Measurements from ENCODE around the gene THBS3.

THBS3 gene

DNA sequence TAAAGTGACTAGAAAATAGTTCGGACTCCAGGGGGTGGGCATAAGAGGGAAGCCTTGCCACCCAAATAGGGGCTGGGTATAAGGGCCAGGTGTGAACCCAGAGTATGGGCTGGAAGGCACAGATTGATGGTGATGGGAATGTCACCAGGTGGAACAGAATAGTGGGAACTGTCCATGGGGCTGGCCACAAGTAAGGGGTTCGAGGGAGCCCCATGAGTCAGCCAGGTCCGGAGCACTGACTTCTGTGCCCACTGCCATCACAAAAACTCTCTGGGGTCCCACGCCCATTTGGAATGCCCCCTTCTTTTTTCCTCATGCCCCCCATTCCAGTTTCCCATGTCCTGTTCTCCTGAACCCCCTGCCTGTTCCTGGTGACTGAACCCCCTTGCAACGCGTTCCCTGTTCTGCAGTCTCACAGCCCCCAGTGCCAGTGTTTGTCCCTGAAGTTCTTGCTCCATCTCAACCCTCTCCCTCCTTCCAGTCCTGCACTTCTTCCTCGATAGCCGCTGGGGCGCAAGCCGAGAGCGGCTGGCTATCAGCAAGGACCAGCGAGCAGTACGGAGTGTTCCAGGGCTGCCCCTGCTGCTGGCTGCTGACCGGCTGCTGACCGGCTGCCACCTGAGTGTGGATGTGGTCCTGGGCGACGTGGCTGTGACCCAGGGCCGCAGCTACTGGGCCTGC, 26.2 kb downstream of the THBS3 start:
- H3K4me1 ChIP-seq = peaks cover 13% of the 10 kb centered on the region
- no peak overlapping the region for H3K4me3 ChIP-seq (ENCODE audit: low read depth, low read length)
- H3K27me3 ChIP-seq = no peaks in the 10 kb centered on the region
- H3K9me3 ChIP-seq = no peaks in the 10 kb centered on the region
- peaks cover 43% of the 10 kb centered on the region for H3K36me3 ChIP-seq
- TF ChIP-seq, protein P1, sequence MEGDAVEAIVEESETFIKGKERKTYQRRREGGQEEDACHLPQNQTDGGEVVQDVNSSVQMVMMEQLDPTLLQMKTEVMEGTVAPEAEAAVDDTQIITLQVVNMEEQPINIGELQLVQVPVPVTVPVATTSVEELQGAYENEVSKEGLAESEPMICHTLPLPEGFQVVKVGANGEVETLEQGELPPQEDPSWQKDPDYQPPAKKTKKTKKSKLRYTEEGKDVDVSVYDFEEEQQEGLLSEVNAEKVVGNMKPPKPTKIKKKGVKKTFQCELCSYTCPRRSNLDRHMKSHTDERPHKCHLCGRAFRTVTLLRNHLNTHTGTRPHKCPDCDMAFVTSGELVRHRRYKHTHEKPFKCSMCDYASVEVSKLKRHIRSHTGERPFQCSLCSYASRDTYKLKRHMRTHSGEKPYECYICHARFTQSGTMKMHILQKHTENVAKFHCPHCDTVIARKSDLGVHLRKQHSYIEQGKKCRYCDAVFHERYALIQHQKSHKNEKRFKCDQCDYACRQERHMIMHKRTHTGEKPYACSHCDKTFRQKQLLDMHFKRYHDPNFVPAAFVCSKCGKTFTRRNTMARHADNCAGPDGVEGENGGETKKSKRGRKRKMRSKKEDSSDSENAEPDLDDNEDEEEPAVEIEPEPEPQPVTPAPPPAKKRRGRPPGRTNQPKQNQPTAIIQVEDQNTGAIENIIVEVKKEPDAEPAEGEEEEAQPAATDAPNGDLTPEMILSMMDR (IDR thresholded peaks at IDR 0.05; ENCODE audit: low read depth, low read length) = no peak
- DNase-seq = no peak

DNA sequence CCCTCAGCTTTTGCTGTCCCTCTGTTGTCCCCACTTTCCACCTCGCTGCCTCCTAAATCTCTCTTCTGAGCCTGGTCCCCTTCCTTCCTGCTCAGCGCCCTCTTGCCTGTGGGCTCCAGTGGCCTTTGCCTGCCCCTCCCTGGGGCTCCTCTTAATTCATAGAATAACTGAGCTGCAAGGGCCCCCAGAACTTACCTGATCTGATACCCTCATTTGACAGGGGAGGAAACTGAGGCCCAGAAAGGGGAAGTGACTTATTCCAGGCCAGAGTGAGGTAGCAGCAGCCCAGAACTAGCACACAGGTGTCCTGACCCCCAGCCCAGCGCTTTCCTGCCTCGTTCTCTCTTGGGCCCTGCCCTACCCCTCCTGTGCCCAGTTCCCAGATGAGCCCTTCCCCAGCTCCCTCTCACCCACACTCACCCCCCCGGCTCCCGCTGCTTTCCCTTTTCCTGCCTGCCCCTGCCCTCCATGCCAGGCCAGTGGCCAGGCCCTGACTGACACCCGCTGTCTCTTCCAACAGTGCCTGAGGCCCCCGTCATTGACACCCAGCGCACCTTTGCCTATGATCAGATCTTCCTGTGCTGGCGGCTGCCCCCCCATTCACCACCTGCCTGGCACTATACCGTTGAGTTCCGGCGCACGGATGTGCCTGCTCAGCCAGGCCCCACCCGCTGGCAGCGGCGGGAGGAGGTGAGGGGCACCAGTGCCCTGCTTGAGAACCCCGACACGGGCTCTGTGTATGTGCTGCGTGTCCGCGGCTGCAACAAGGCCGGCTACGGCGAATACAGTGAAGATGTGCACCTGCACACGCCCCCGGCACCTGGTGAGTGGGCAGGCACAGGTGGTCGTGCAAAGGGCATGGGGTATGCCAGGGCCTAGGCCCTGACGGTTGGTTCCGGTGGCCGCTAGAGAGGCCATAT, 28.3 kb downstream of the THBS3 start:
- DNase-seq = no peak
- no peaks in the 10 kb centered on the region for H3K9me3 ChIP-seq
- H3K4me3 ChIP-seq (ENCODE audit: low read depth, low read length) = no peak overlapping the region
- no peaks in the 10 kb centered on the region for H3K27me3 ChIP-seq
- peaks cover 43% of the 10 kb centered on the region for H3K36me3 ChIP-seq
- peaks cover 14% of the 10 kb centered on the region for H3K4me1 ChIP-seq
- TF ChIP-seq, protein P1 (IDR thresholded peaks at IDR 0.05; ENCODE audit: low read depth, low read length) = no peak

DNA sequence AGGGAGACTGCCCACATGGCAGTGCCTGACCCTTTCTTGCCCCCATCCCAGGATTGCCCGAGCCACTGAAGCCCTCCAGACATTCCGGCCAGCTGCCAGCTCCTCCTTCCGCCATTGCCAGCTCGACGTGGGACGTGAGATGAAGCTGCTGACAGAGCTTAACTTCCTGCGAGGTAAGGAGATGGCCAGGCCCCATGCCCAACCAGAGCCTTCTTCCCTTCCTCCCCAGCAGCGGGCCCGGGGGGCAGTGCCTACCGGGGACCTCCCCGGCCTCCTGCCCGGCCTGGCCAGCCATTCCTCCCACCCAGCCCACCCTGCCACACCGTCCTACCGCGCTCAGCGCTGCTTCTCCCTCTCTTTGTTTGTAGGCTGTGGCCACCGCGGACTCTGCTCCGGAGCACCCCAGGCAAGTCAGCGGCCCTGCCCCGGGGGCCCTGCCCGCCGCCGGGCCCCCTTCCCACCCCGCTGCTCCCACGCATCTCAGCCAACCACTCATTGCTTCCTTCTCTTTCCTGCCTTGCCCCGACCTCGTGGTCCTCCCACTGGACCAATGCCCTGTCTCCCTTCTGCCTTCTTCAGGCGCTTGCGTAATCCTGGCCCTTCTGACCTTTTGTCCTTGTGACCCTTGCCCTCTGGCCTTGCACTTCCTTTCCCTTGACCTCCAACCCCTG, 29.1 kb downstream of the THBS3 start:
- Histone ChIP-seq H3K36me3 (peaks cover 40% of the 10 kb centered on the region), H3K9me3 (no peaks in the 10 kb centered on the region), H3K27me3 (no peaks in the 10 kb centered on the region), H3K4me1 (peaks cover 14% of the 10 kb centered on the region), H3K4me3 (ENCODE audit: low read depth, low read length) (no peak overlapping the region)
- no peak for DNase-seq
- TF ChIP-seq, protein P1 (IDR thresholded peaks at IDR 0.05; ENCODE audit: low read depth, low read length) = no peak

DNA sequence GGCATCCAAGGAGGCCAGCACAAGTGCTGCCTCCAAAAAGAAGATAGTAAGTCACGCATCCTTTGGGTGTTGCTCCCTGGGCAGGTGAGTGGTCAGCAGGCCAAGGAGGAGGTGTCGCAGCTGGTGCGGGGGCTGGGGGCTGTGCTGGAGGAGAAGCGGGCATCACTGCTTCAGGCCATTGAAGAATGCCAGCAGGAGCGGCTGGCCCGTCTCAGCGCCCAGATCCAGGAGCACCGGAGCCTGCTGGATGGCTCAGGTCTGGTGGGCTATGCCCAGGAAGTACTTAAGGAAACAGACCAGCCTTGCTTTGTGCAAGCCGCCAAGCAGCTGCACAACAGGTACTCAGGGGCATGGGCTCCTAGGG, 29.8 kb downstream of the THBS3 start:
- TF ChIP-seq, protein P1 (IDR thresholded peaks at IDR 0.05; ENCODE audit: low read depth, low read length) = no peak
- DNase-seq = no peak
- H3K36me3 ChIP-seq = peaks cover 37% of the 10 kb centered on the region
- H3K9me3 ChIP-seq = no peaks in the 10 kb centered on the region
- H3K27me3 ChIP-seq = no peaks in the 10 kb centered on the region
- peaks cover 14% of the 10 kb centered on the region for H3K4me1 ChIP-seq
- H3K4me3 ChIP-seq (ENCODE audit: low read depth, low read length) = no peak overlapping the region

GRCh38 chr1:155177192-155177917, 30.3 kb downstream of the THBS3 start:
- H3K4me1 ChIP-seq = peaks cover 14% of the 10 kb centered on the region
- no peaks in the 10 kb centered on the region for H3K27me3 ChIP-seq
- H3K9me3 ChIP-seq = no peaks in the 10 kb centered on the region
- no peak for DNase-seq
- H3K36me3 ChIP-seq = peaks cover 37% of the 10 kb centered on the region
- no peak overlapping the region for H3K4me3 ChIP-seq (ENCODE audit: low read depth, low read length)
- TF ChIP-seq, protein P1 (IDR thresholded peaks at IDR 0.05; ENCODE audit: low read depth, low read length) = no peak
